ENCODE measurements around the gene AGXT.

- TF ChIP-seq, protein P1, sequence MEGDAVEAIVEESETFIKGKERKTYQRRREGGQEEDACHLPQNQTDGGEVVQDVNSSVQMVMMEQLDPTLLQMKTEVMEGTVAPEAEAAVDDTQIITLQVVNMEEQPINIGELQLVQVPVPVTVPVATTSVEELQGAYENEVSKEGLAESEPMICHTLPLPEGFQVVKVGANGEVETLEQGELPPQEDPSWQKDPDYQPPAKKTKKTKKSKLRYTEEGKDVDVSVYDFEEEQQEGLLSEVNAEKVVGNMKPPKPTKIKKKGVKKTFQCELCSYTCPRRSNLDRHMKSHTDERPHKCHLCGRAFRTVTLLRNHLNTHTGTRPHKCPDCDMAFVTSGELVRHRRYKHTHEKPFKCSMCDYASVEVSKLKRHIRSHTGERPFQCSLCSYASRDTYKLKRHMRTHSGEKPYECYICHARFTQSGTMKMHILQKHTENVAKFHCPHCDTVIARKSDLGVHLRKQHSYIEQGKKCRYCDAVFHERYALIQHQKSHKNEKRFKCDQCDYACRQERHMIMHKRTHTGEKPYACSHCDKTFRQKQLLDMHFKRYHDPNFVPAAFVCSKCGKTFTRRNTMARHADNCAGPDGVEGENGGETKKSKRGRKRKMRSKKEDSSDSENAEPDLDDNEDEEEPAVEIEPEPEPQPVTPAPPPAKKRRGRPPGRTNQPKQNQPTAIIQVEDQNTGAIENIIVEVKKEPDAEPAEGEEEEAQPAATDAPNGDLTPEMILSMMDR (IDR thresholded peaks at IDR 0.05; ENCODE audit: low read depth, low read length), result no peak
- TF ChIP-seq EZH2phosphoT487 (IDR thresholded peaks at IDR 0.05; ENCODE audit: low read depth), result no peak
Measured at GRCh38 chr2:240873805-240874714, 5.4 kb downstream of the AGXT start.
